Gastroesophageal sphincter (tissue), 4 donors: ENCODE results near the gene FAM83F. TPM values are rescaled to one million over a fixed set of nuclear protein-coding genes. Genes with fewer than 3 reads are reported as not detected.

ENCODE experiments used
- ATAC-seq: fragments of 150-250 bp; one replicate; pipeline ENCODE4 v1.9.1; 2016; ENCODE audit warnings: mild to moderate bottlenecking, moderate library complexity
- H3K27ac ChIP-seq, 4 donors: fragments of 200-600 bp; sonication (generic) in 3 of 4; 1 replicate in 3 of 4; 2 replicates in 1 of 4; pipeline ENCODE4 v1.5.1; 2016 to 2019
- H3K27me3 ChIP-seq: fragments of 200-600 bp; sonication (generic); one replicate; pipeline ENCODE4 v1.5.1; 2019
- H3K36me3 ChIP-seq, 2 donors: fragments of 200-600 bp; sonication (generic); one replicate each; pipeline ENCODE4 v1.5.1; 2019; ENCODE audit warnings: control low read depth in 1 of 2
- H3K4me1 ChIP-seq, 3 donors: fragments of 200-600 bp; sonication (generic); 1 replicate in 2 of 3; 2 replicates in 1 of 3; pipeline ENCODE4 v1.5.1; 2016 to 2019; ENCODE audit warnings: control low read depth in 2 of 3
- H3K4me3 ChIP-seq, 2 donors: fragments of 200-600 bp; sonication (generic); one replicate each; pipeline ENCODE4 v1.5.1; 2019; ENCODE audit warnings: mild to moderate bottlenecking in 1 of 2, moderate library complexity in 1 of 2
- H3K9me3 ChIP-seq, 3 donors: fragments of 200-600 bp; sonication (generic); one replicate each; pipeline ENCODE4 v1.5.1; 2017 to 2019; ENCODE audit warnings: control low read depth in 2 of 3
- CTCF ChIP-seq, 4 experiments: fragments of 200-600 bp in 2 of 4; fragments of 450-650 bp in 2 of 4; sonication (generic) in 1 of 4; IDR thresholded peaks; one replicate each; pipeline ENCODE4 v1.5.1; 2017 to 2019; ENCODE audit warnings: antibody characterized with exemption in 4 of 4, mild to moderate bottlenecking in 2 of 4, moderate library complexity in 2 of 4
- EP300 ChIP-seq: sonication (generic); formaldehyde crosslinking; IDR thresholded peaks from one replicate; pipeline ENCODE4 v1.6.1; 2017; ENCODE audit warnings: antibody characterized with exemption, mild to moderate bottlenecking
- POLR2A ChIP-seq, 2 donors: fragments of 450-650 bp; IDR thresholded peaks; one replicate each; pipeline ENCODE4 v1.6.1; 2017; ENCODE audit warnings: antibody characterized with exemption in 2 of 2, mild to moderate bottlenecking in 2 of 2, moderate library complexity in 1 of 2
- POLR2AphosphoS5 ChIP-seq: sonication (generic); formaldehyde crosslinking; IDR thresholded peaks from one replicate; pipeline ENCODE4 v1.6.1; 2017; ENCODE audit warnings: antibody characterized with exemption
- WGBS, 2 donors: methylation state at CpG; one replicate each; pipeline ENCODE4 v1.1.5; 2018; ENCODE audit warnings: low coverage in 1 of 2; 5-methylcytosine and 5-hydroxymethylcytosine counted together
- total RNA-seq, 4 donors: library from RNA; depleted of rRNA; stranded (reverse); fragments of >200 nt; gene quantifications; one replicate each; pipeline ENCODE4 v1.1.0, GENCODE V29; 2016

The FAM83F gene
- total RNA-seq, 4 donors from 2014 or later = 0.46 to 4.2 (median 0.81) TPM

GRCh38 chr22:40077646-40078016 lies 82.9 kb downstream of the FAM83F start:
- no peak for ATAC-seq
- Histone ChIP-seq H3K27ac (no peak overlapping the region), H3K27me3 (no peaks in the 10 kb centered on the region), H3K4me1 (peaks cover 0 to 48% (median 0%) of the 10 kb centered on the region in 3 donors), H3K9me3 (no peaks in the 10 kb centered on the region), H3K36me3 (no peaks in the 10 kb centered on the region), H3K4me3 (no peak overlapping the region)
- 63 to 78% methylated on average over 1 of the region's 1 CpG for WGBS, 2 donors
- TF ChIP-seq CTCF (IDR thresholded peaks at IDR 0.05) (no peak), POLR2A (IDR thresholded peaks at IDR 0.05) (no peak), POLR2AphosphoS5 (no peak), EP300 (no peak)

- TF ChIP-seq POLR2A (IDR thresholded peaks at IDR 0.05) (no peak), EP300 (no peak), POLR2AphosphoS5 (no peak)
- Histone ChIP-seq H3K27ac (no peak overlapping the region), H3K4me1 (peaks cover 0 to 59% (median 5%) of the 10 kb centered on the region in 3 donors), H3K36me3 (no peaks in the 10 kb centered on the region), H3K4me3 (no peak overlapping the region), H3K27me3 (no peaks in the 10 kb centered on the region), H3K9me3 (no peaks in the 10 kb centered on the region)
- no peak for ATAC-seq
- WGBS, 2 donors = 76 to 87% methylated on average over 5 of the region's 5 CpGs
These were observed 86.9 kb downstream of the FAM83F start for GRCh38 chr22:40081662-40082061.

GRCh38 chr22:40082184-40082583 lies 87.4 kb downstream of the FAM83F start:
- Histone ChIP-seq H3K4me1 (peaks cover 0 to 54% (median 5%) of the 10 kb centered on the region in 3 donors), H3K27ac (no peak overlapping the region), H3K27me3 (no peaks in the 10 kb centered on the region), H3K36me3 (no peaks in the 10 kb centered on the region), H3K9me3 (no peaks in the 10 kb centered on the region), H3K4me3 (no peak overlapping the region)
- TF ChIP-seq POLR2AphosphoS5 = no peak
- TF ChIP-seq EP300 = no peak
- TF ChIP-seq POLR2A (IDR thresholded peaks at IDR 0.05) = no peak
- TF ChIP-seq CTCF (IDR thresholded peaks at IDR 0.05) = no peak
- no peak for ATAC-seq
- 77 to 95% methylated on average over 1 of the region's 1 CpG for WGBS, 2 donors

GRCh38 chr22:40083794-40084193 lies 89.0 kb downstream of the FAM83F start:
- ATAC-seq = no peak

GRCh38 chr22:40084246-40084645 lies 89.5 kb downstream of the FAM83F start:
- Histone ChIP-seq H3K4me1 (peaks cover 0 to 50% (median 5%) of the 10 kb centered on the region in 3 donors), H3K27ac (no peak overlapping the region), H3K27me3 (no peaks in the 10 kb centered on the region), H3K4me3 (no peak overlapping the region), H3K36me3 (no peaks in the 10 kb centered on the region), H3K9me3 (no peaks in the 10 kb centered on the region)
- no peak for ATAC-seq
- 72 to 86% methylated on average over 2 to 5 of the region's 5 CpGs for WGBS, 2 donors
- no peak for TF ChIP-seq CTCF (IDR thresholded peaks at IDR 0.05)

More at GRCh38 chr22:40083794-40084193, 89.0 kb downstream of the FAM83F start:
- no peaks in the 10 kb centered on the region for H3K36me3 ChIP-seq
- H3K4me1 ChIP-seq = peaks cover 0 to 50% (median 5%) of the 10 kb centered on the region in 3 donors
- no peak overlapping the region for H3K4me3 ChIP-seq
- no peaks in the 10 kb centered on the region for H3K9me3 ChIP-seq
- no peak for TF ChIP-seq POLR2AphosphoS5
- TF ChIP-seq CTCF (IDR thresholded peaks at IDR 0.05) = no peak
- no peak for TF ChIP-seq POLR2A (IDR thresholded peaks at IDR 0.05)
- TF ChIP-seq EP300 = no peak
- 75 to 79% methylated on average over 3 of the region's 3 CpGs for WGBS, 2 donors
- H3K27me3 ChIP-seq = no peaks in the 10 kb centered on the region
- H3K27ac ChIP-seq = no peak overlapping the region
